GM12878 (cell line): Measurements from ENCODE around the gene HAND2. TPM values are rescaled to one million over a fixed set of nuclear protein-coding genes. Genes with fewer than 3 reads are reported as not detected.

ENCODE experiments used
- ATAC-seq: fragments of 200-7000 bp; cut with Tn5 transposase; 3 replicates; pipeline ENCODE4 v1.9.1; 2020; ENCODE audit warnings: mild to moderate bottlenecking, moderate library complexity
- BruUV-seq: library from RNA; stranded (reverse); fragments of 400-500 nt; replicated peaks from 2 replicates; lab custom pipeline; 2021; lab: Mats Ljungman, UMichigan
- CTCF ChIA-PET: fragments of 300-600 bp; sonication (Branson Sonifier 250); formaldehyde crosslinking; extraction: SDS; loops from one replicate; lab custom pipeline; 2021; ENCODE audit warnings: inconsistent platforms; lab: Yijun Ruan, JAX
- POLR2A ChIA-PET: fragments of 350-600 bp; formaldehyde crosslinking; extraction: SDS; loops from one replicate; lab custom pipeline; 2021; ENCODE audit warnings: inconsistent platforms; lab: Charles Lee
- RAD21 ChIA-PET: fragments of 300-600 bp; sonication (Branson Sonifier 250); formaldehyde crosslinking; loops from one replicate; lab custom pipeline; 2023; ENCODE audit warnings: antibody characterized with exemption; ENCODE audit not compliant: unreplicated experiment; lab: Charles Lee
- SMC1A ChIA-PET: fragments of 300-600 bp; sonication (Branson Sonifier 250); formaldehyde crosslinking; loops from one replicate; lab custom pipeline; 2023; ENCODE audit not compliant: unreplicated experiment, uncharacterized antibody; lab: Charles Lee
- DNase-seq: peaks from one replicate; pipeline ENCODE4 v3.0.0-alpha.2; 2011; ENCODE audit warnings: low read depth, low spot score
- FAIRE-seq: peaks from 3 replicates; lab custom pipeline; 2011; peaks lifted over from hg19 to GRCh38; lab: Jason Lieb, UNC
- H2AFZ ChIP-seq: 2 replicates; pipeline ENCODE4 v1.6.0; 2011; ENCODE audit warnings: low read depth, low read length, control low read depth; ENCODE audit not compliant: control insufficient read depth
- H3K27ac ChIP-seq: 2 replicates; pipeline ENCODE4 v1.5.1; 2011; ENCODE audit warnings: control low read depth; ENCODE audit not compliant: control insufficient read depth, insufficient read depth
- H3K27me3 ChIP-seq, 2 experiments: replicated peaks in 1 of 2; 2 replicates each; pipeline versions ENCODE4 v1.6.0 to v1.6.1; 2011; ENCODE audit warnings: low read length in 1 of 2; ENCODE audit not compliant: control insufficient read depth in 2 of 2, insufficient read depth in 2 of 2
- H3K36me3 ChIP-seq, 2 experiments: 2 replicates each; pipeline ENCODE4 v1.5.1; 2011; ENCODE audit warnings: low read length in 1 of 2; ENCODE audit not compliant: control insufficient read depth in 2 of 2, insufficient read depth in 2 of 2
- H3K4me1 ChIP-seq: 2 replicates; pipeline ENCODE4 v1.6.1; 2011; ENCODE audit warnings: mild to moderate bottlenecking, low read length, moderate library complexity, mixed read lengths; ENCODE audit not compliant: control insufficient read depth, insufficient read depth
- H3K4me2 ChIP-seq: 2 replicates; pipeline ENCODE4 v1.6.0; 2011; ENCODE audit warnings: control low read depth; ENCODE audit not compliant: control insufficient read depth, insufficient read depth
- H3K4me3 ChIP-seq: fragments of 200-600 bp; sonication (generic); 2 replicates; pipeline ENCODE4 v1.5.1; 2016
- H3K79me2 ChIP-seq: 2 replicates; pipeline ENCODE4 v1.6.0; 2011; ENCODE audit warnings: low read length; ENCODE audit not compliant: control insufficient read depth, insufficient read depth
- H3K9ac ChIP-seq: 2 replicates; pipeline ENCODE4 v1.8.0; 2011; ENCODE audit warnings: low read length, control low read depth, mixed read lengths; ENCODE audit not compliant: control insufficient read depth, insufficient read depth
- H3K9me3 ChIP-seq: replicated peaks from 3 replicates; pipeline ENCODE4 v1.5.1; 2011; ENCODE audit warnings: mild to moderate bottlenecking, low read length; ENCODE audit not compliant: control insufficient read depth, insufficient read depth
- H4K20me1 ChIP-seq: 2 replicates; pipeline ENCODE4 v1.6.0; 2011; ENCODE audit not compliant: control insufficient read depth, insufficient read depth
- BACH1 ChIP-seq: fragments of 450-650 bp; IDR thresholded peaks from 2 replicates; pipeline ENCODE4 v1.6.1; 2017; ENCODE audit warnings: mild to moderate bottlenecking, borderline replicate concordance
- HSF1 ChIP-seq: fragments of 150-350 bp; IDR thresholded peaks from 2 replicates; pipeline ENCODE4 v1.6.1; 2014; ENCODE audit warnings: mild to moderate bottlenecking, low read depth, low read length
- WGBS: methylation state at CpG from one replicate; pipeline ENCODE4 v1.1.6; 2016; ENCODE audit warnings: low lambda C conversion rate; ENCODE audit not compliant: insufficient replicate concordance, insufficient coverage; ENCODE audit errors: missing lambda C conversion rate; 5-methylcytosine and 5-hydroxymethylcytosine counted together
- in situ Hi-C: fragments of 300-500 bp; cut with MboI; formaldehyde crosslinking; loops from 9 replicates; pipeline ENCODE4 v1.14.3; 2018; ENCODE audit warnings: mixed read lengths
- intact Hi-C: fragments of 100-400 bp; cut with micrococcal nuclease; formaldehyde crosslinking; loops from one replicate; pipeline ENCODE4 v1.14.2; 2022; ENCODE audit not compliant: unreplicated experiment
- polyA plus RNA-seq, 11 experiments: library from polyadenylated mRNA; depleted of rRNA in 4 of 11; unstranded in 6 of 11; stranded (reverse) in 5 of 11; fragments of >200 nt; fragmentation: Nextera tagmentation in 4 of 11; fragmentation: Illumina TruSeq in 1 of 11; extraction: Ambion mirVana in 4 of 11; extraction: Trizol in 1 of 11; gene quantifications; 1 replicate in 1 of 11; 2 replicates in 10 of 11; pipeline versions ENCODE4 v1.2.1 to v1.2.3, GENCODE V29; 2011 to 2016; ENCODE audit warnings: inconsistent platforms in 2 of 11, missing spikeins in 2 of 11, low read depth in 1 of 11
- total RNA-seq, 4 experiments: library from RNA; depleted of rRNA in 3 of 4; stranded (reverse); fragments of >200 nt in 3 of 4; fragmentation: Illumina TruSeq in 1 of 4; extraction: Trizol in 1 of 4; gene quantifications; 2 replicates each; pipeline versions ENCODE4 v1.2.1 to v1.2.3, GENCODE V29; 2013 to 2021

Gene HAND2
- total and polyA plus RNA-seq, 10 of the 15 experiments (the other 5 are each of a cell fraction or from before 2014, with no cell fraction given), result 0.09 TPM; not detected in 9

GRCh38 chr4:173538909-173539445 lies 8.9 kb upstream of the HAND2 start:
- SMC1A ChIA-PET, result no interaction called here
- H3K4me2 ChIP-seq, result no peak overlapping the region; the same call in 1 of the 2 replicates
- POLR2A ChIA-PET, result no interaction called here

DNA sequence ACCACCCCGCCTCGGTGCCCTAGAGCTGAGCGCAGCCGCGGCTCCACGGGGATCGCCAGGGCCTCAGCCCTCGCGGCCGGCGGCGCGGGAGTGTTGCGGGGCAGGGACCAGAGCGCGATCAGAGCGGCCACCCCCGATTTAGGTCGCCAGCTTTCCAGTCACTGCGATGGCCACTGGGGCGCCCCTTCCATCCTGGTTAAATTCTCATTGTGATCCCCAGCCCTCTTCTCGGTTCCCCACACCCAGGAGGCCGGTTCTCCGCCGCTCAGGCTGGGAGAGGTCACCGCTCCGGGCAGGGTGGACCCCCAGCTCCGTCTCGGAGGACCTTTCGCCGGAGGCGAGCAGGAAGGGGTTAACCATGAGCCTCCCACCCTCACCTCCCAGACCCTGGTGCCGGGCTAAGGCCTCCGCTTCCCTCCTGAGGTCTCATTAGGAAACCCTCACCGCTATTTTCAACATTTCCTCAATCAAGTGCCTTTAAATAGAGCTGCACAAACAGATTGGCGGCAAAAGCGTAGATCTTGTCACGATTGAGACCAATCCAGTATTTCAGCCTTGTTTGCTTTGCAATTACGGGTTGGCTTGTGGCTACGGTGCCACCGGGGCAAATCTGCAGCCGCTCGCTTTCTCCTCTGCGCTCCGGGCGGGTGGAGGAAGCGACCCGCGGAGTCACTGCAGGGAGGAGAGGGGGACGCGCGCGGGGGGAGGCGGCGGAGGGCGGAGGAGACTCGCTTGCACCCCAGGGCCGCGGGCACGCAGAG lies 8.3 kb upstream of the HAND2 start:
- DNase-seq (no peak), ATAC-seq (no peak), FAIRE-seq (no peak)
- TF ChIP-seq BACH1, result no peak
- no peak overlapping the region for H3K4me3 ChIP-seq
- H2AFZ ChIP-seq, result no peak overlapping the region
- intact Hi-C loops, result no loop called here
- ChIA-PET SMC1A (no interaction called here), POLR2A (no interaction called here), RAD21 (no interaction called here), CTCF (no interaction called here)
- H4K20me1 ChIP-seq, result no peaks in the 10 kb centered on the region
- peaks cover 11 to 37% of the 10 kb centered on the region in 2 experiments for H3K27me3 ChIP-seq
- H3K9me3 ChIP-seq, result no peaks in the 10 kb centered on the region
- H3K79me2 ChIP-seq, result no peaks in the 10 kb centered on the region
- in situ Hi-C loops, result no loop called here
- no peaks in the 10 kb centered on the region for H3K4me1 ChIP-seq
- BruUV-seq, result no TSS peak
- no peak overlapping the region for H3K9ac ChIP-seq
- WGBS, result 34% methylated on average over 46 of the region's 60 CpGs
- no peak overlapping the region for H3K27ac ChIP-seq
- no peaks in the 10 kb centered on the region for H3K36me3 ChIP-seq
- no peak overlapping the region; the same call in 1 of the 2 replicates for H3K4me2 ChIP-seq

More at GRCh38 chr4:173538909-173539445, 8.9 kb upstream of the HAND2 start:
- ChIA-PET CTCF (no interaction called here), RAD21 (no interaction called here)
- BruUV-seq, result no TSS peak
- Histone ChIP-seq H3K9me3 (no peaks in the 10 kb centered on the region), H3K27ac (no peak overlapping the region), H4K20me1 (no peaks in the 10 kb centered on the region), H3K4me1 (no peaks in the 10 kb centered on the region), H3K4me3 (no peak overlapping the region), H3K79me2 (no peaks in the 10 kb centered on the region), H3K36me3 (no peaks in the 10 kb centered on the region), H2AFZ (no peak overlapping the region), H3K27me3 (peaks cover 11 to 32% of the 10 kb centered on the region in 2 experiments), H3K9ac (no peak overlapping the region)
- DNase-seq, result no peak
- in situ Hi-C loops (no loop called here), intact Hi-C loops (no loop called here)
- no peak for FAIRE-seq
- ATAC-seq, result no peak
- 30% methylated on average over 15 of the region's 15 CpGs for WGBS
- no peak for TF ChIP-seq HSF1
